HepG2 (cell line): ENCODE measurements around the gene EFNA3.

Source experiments
- JUN ChIP-seq: sonication (generic); formaldehyde crosslinking; IDR thresholded peaks from 2 replicates; pipeline ENCODE4 v1.4.0; 2020; ENCODE audit warnings: mild to moderate bottlenecking, missing genetic modification reagents
- NFATC3 ChIP-seq: sonication (generic); formaldehyde crosslinking; IDR thresholded peaks from 2 replicates; pipeline ENCODE4 v1.5.1; 2020; ENCODE audit warnings: mild to moderate bottlenecking, missing genetic modification reagents
- POLR2A ChIP-seq, 2 experiments: IDR thresholded peaks; 2 replicates each; pipeline ENCODE4 v1.6.1; 2011; ENCODE audit warnings: low read depth in 2 of 2, low read length in 2 of 2, mild to moderate bottlenecking in 1 of 2, moderate library complexity in 1 of 2; ENCODE audit not compliant: insufficient read depth in 1 of 2
- TBP ChIP-seq: sonication (generic); formaldehyde crosslinking; IDR thresholded peaks from 2 replicates; pipeline ENCODE4 v1.5.0; 2020; ENCODE audit warnings: missing genetic modification reagents
- TCF7L2 ChIP-seq: IDR thresholded peaks from 2 replicates; pipeline ENCODE4 v1.6.1; 2011; ENCODE audit warnings: mild to moderate bottlenecking, low read depth, low read length, moderate library complexity
- ZNF407 ChIP-seq: sonication (generic); formaldehyde crosslinking; IDR thresholded peaks from one replicate; pipeline ENCODE4 v1.5.1; 2020; ENCODE audit warnings: mild to moderate bottlenecking, missing genetic modification reagents; ENCODE audit errors: not compliant biosample characterization
- ZZZ3 ChIP-seq: sonication (generic); formaldehyde crosslinking; IDR thresholded peaks from 2 replicates; pipeline ENCODE4 v1.4.0; 2020; ENCODE audit warnings: missing genetic modification reagents, mild to moderate bottlenecking, borderline replicate concordance
- TF ChIP-seq, protein P1 (sequence below): sonication (generic); formaldehyde crosslinking; IDR thresholded peaks from 2 replicates; pipeline ENCODE4 v1.5.0; 2020; ENCODE audit warnings: mild to moderate bottlenecking, missing genetic modification reagents, moderate library complexity
- TF ChIP-seq, protein P2 (sequence below): sonication (generic); formaldehyde crosslinking; IDR thresholded peaks from 2 replicates; pipeline ENCODE4 v1.5.0; 2020; ENCODE audit warnings: missing genetic modification reagents

DNA sequence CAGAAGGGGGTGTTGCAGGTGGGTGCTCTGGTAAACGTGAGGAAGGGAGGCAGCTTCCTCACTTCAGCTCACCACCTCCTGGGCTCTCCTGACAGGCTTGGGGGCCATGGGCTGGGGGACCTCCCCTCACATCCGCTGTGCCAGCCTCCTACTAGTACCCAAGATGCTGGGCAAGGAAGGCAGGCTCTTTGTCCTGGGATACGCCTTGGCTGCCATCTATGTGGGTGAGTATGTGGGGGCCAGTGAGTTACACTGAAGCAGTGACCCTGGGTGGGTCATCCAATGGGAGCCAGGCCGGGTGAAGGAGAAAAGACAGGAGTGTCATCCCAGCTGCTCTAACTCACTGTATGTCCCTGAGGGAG, 39.3 kb upstream of the EFNA3 start:
- TF ChIP-seq JUN (CRISPR knock-in tag) (no peak), POLR2A (IDR thresholded peaks at IDR 0.05; ENCODE audit: insufficient read depth in 1 of 2, low read depth in 2 of 2, low read length in 2 of 2) (no peak), ZZZ3 (no peak), ZNF407 (CRISPR knock-in tag) (no peak), NFATC3 (CRISPR knock-in tag) (no peak), TCF7L2 (no peak), TBP (no peak)
- TF ChIP-seq, protein P1, sequence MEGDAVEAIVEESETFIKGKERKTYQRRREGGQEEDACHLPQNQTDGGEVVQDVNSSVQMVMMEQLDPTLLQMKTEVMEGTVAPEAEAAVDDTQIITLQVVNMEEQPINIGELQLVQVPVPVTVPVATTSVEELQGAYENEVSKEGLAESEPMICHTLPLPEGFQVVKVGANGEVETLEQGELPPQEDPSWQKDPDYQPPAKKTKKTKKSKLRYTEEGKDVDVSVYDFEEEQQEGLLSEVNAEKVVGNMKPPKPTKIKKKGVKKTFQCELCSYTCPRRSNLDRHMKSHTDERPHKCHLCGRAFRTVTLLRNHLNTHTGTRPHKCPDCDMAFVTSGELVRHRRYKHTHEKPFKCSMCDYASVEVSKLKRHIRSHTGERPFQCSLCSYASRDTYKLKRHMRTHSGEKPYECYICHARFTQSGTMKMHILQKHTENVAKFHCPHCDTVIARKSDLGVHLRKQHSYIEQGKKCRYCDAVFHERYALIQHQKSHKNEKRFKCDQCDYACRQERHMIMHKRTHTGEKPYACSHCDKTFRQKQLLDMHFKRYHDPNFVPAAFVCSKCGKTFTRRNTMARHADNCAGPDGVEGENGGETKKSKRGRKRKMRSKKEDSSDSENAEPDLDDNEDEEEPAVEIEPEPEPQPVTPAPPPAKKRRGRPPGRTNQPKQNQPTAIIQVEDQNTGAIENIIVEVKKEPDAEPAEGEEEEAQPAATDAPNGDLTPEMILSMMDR = no peak
- TF ChIP-seq, protein P2, sequence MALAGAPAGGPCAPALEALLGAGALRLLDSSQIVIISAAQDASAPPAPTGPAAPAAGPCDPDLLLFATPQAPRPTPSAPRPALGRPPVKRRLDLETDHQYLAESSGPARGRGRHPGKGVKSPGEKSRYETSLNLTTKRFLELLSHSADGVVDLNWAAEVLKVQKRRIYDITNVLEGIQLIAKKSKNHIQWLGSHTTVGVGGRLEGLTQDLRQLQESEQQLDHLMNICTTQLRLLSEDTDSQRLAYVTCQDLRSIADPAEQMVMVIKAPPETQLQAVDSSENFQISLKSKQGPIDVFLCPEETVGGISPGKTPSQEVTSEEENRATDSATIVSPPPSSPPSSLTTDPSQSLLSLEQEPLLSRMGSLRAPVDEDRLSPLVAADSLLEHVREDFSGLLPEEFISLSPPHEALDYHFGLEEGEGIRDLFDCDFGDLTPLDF (CRISPR knock-in tag) = no peak
